GM18502 (cell line): ENCODE measurements around the gene PPP1R9B.

Source experiments
- ATAC-seq: cut with Tn5 transposase; IDR thresholded peaks from one replicate; pipeline ENCODE4 v1.9.1; 2021; ENCODE audit warnings: mild to moderate bottlenecking; ENCODE audit not compliant: unreplicated experiment, poor library complexity

Gene PPP1R9B

GRCh38 chr17:50175035-50175807 is 24.7 kb upstream of the PPP1R9B start:
- ATAC-seq: no peak

DNA sequence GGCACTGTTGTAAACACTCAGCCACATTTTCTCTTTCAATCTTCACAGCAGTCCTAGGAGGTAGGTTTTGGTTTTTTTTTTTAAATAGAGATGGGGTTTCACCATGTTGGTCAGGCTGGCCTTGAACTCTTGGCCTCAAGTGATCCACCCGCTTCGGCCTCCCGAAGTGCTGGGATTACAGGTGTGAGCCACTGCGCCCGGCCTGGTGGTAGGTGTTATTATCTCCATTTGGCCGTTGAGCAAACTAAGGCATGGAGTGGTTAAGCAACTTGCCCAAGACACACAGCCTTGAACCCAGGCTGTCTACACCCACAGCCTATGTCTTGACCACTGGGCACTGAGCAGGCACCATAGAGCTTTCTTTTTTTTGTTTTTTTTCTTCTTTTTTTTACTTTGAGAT is 24.0 kb upstream of the PPP1R9B start:
- no peak for ATAC-seq

- ATAC-seq: no peak
Measured at GRCh38 chr17:50173335-50173941, 23.0 kb upstream of the PPP1R9B start.

GRCh38 chr17:50172936-50173334 is 22.5 kb upstream of the PPP1R9B start:
- ATAC-seq: no peak

DNA sequence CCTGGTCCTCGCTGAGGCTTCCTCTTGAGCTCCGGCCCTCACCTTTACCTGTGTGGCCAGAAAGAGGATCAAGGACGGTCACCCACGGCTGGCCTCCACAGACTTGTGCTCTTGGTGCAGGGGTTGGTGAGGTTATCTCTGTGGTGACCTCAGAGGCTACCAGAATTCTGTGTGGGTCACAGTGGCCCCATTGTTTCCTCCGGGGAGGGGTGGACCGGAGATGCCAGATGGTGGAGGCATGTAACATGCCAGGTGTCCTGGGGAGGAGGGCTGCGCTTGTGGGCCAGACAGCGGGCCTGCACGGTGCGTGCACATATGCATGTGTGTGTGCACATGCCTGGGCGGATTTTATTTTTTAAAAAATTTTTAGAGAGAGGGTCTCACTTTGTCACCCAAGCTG is 21.7 kb upstream of the PPP1R9B start:
- no peak for ATAC-seq

GRCh38 chr17:50171371-50172071 is 21.0 kb upstream of the PPP1R9B start:
- no peak for ATAC-seq

DNA sequence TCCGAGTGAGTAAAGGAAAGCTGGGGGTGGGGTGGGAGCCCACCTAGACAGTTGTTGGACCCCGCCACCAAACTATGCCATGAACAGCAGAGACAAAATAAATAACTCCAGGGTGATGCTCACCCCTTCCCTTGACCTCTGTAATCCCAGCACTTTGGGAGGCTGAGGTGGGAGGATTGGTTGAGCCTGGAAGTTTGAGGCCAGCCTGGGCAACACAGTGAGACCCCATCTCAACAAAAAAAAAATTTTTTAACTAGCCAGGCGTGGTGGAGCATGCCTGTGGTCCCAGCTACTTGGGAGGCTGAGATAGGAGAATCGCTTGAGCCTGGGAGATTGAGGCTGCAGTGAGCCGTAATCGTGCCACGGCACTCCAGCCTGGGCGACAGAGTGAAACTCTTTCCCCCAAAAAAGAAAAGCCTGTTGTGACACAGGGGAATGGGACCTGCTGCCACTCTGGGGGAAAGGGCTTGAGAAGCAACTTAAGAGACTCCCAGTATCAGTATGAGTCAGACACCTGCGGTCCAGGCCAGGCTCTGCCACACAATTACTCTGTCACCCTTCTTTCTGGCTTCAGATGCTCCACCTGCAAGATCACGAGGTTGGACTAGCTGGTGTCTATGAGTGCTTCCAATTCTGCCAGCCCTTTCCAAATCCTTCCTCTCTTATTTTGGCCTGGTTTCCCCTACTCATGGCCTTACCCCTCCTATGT is 20.3 kb upstream of the PPP1R9B start:
- peak; percentile 69 for ATAC-seq

GRCh38 chr17:50169881-50170459 is 19.5 kb upstream of the PPP1R9B start:
- ATAC-seq: no peak

DNA sequence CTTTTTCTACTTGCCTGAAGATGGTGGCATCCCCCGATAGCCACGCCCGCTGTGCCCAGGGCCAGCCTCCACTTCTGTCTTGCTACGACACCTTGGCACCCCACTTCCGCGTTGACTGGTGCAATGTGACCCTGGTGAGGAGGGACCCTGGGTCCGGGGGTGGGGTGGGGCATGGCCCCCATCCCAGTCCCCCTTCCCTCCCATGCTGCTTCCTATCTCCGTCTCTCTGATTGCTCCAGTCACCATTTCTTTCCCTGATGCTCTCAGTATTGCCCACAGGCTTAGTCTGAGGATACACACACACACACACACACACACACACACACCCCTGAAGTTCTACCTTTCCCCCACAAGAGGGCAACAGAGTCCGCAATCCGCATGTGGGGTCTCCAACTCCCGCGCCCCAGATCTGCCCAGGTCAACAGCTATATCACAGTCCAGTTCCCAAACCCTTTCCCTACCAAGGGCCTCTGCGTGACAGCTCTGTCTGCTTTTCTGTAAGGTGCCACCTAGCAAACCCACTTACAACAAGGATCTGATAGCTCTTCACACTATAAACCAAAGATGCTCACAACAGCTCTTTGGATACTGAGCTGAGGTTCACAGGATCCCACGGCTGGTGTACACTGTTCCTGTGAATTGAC is 18.8 kb upstream of the PPP1R9B start:
- ATAC-seq: no peak

DNA sequence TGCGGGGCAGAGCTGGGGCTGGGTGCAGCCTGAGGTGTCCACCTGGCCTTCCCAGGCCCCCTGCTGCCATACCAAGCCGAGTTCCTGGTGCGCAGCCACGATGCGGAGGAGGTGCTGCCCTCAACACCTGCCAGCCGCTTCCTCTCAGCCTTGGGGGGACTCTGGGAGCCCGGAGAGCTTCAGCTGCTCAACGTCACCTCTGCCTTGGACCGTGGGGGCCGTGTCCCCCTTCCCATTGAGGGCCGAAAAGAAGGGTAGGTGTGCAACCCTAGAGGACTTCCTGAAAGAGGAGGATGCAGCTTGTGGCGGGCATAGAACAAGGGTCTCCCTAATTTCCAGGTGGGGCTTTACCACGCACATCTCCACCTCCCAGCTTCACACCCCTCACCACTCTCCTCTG is 17.8 kb upstream of the PPP1R9B start:
- no peak for ATAC-seq

DNA sequence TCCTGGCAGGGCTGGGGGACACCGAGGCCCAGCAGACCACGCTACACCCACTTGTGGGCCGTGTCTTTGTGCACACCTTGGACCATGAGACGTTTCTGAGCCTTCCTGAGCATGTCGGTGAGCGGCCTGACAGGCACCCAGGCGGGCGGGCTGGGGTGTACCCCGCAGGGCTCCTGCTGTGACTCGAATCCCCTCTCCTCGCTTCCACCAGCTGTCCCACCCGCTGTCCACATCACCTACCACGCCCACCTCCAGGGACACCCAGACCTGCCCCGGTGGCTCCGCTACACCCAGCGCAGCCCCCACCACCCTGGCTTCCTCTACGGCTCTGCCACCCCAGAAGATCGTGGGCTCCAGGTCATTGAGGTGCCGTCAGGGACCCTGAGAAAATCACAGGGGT is 16.9 kb upstream of the PPP1R9B start:
- ATAC-seq: no peak

DNA sequence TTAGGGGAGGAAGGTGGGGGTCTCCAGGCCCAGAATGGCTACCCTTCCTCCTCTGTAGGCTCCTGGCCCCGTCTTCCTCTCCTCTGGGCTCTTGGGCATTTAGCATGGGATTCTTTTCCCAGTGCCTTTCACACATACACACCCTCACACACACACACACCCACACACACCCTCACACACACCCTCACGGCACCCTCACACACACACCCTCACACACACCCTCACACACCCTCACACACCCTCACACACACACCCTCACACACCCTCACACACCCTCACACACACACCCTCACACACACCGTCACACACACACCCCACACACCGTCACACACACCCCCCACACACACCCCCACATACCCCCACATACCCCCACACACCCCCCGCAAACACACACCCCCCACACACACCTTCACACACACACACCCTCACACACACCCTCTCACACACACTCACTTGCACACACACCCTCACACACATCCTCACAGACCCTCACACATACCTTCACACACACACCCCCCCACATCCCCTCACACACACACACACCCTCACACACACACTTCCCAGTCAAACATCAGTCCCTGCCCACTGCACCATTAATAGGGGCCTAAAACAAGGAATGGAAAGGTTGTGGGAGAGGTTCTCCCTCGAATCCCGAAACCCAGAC is 16.2 kb upstream of the PPP1R9B start:
- ATAC-seq: no peak

DNA sequence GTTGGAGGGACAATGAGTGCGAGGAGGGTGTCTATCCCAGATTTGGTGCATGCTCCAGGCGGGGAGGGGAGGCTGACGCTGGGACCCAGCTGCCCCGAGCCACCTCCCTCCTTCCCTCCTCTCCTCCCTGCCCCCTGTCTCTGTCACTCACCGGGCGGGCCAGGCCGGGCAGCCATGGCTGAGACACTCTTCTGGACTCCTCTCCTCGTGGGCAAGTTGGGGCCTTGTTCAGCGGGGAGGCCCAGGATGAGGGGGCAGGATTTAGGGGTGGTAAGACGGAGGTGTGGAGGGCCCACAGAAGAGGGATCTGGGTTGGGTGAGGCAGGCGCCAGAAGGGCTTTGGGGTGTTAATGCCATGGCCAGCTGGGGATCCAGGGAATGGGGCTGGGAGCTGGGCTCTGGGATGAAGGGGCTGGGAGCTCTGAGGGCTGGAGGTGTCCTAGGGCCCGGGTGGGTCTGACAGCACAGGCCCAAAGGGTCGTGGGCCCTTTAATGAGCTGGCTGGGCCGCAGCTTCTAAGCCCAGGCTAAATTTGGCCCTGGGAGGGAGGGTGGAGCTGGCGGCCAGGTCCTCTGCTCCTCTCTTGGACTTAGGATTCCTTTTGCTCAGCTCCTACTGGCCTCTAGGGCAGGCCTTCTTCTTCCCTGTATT is 15.5 kb upstream of the PPP1R9B start, which contains the start of gene SGCA:
Gene SGCA (plus strand): TSS at position 139 of the 651 bp plus-strand sequence. CDS start 36 bp downstream, at position 175.
- no peak for ATAC-seq

GRCh38 chr17:50165466-50165865 is 15.0 kb upstream of the PPP1R9B start:
- no peak for ATAC-seq

DNA sequence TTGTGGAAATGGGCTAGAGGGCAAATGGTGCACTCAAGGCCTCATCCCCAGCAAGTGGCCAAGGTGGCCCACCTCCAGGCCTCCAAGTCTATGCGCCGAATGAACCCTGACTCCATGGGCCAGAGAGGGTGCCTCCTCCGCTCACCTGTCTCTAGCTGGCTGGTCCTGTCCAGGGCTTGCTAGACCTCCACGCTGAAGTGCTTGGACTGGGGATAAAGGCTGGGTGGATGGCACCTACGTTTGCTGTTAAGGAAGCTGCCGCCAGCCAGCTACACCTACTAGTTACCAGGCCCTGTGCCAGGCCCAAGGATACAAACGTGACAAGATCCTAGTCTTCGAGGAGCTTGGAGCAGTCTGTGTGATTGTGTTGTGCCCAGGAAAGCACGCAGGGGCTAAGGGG is 14.6 kb upstream of the PPP1R9B start:
- no peak for ATAC-seq

- ATAC-seq: no peak
Measured at GRCh38 chr17:50164697-50164988, 14.2 kb upstream of the PPP1R9B start.

- ATAC-seq: no peak
Measured at GRCh38 chr17:50163843-50164696, 13.6 kb upstream of the PPP1R9B start.
